Measurements from ENCODE around the gene DNAJC22.

- no peak for TF ChIP-seq EZH2 (IDR thresholded peaks at IDR 0.05; ENCODE audit: low read length, missing control alignments)
- TF ChIP-seq CTCF (conservative IDR thresholded peaks at IDR 0.05 in 1 of 2, IDR thresholded peaks at IDR 0.05 in 1 of 2; ENCODE audit: low read depth in 1 of 2, low read length in 2 of 2): peak; percentile 80 to 90
Measured at GRCh38 chr12:49331380-49332222, 15.1 kb upstream of the DNAJC22 start.

Data from fibroblast of lung (primary cell).